ENCODE results near the gene TNFRSF25. TPM values are rescaled to one million over a fixed set of nuclear protein-coding genes. Genes with fewer than 3 reads are reported as not detected.
"Not testable (repeated sequence)": the region's sequence is repeated elsewhere in the genome, so short reads cannot be mapped to it uniquely, and the experiment has no call there.

Gene TNFRSF25
- total and polyA plus RNA-seq, 10 of the 15 experiments (the other 5 are each of a cell fraction or from before 2014, with no cell fraction given): 0.23 to 8.6 (median 0.46) TPM; not detected in 5

DNA sequence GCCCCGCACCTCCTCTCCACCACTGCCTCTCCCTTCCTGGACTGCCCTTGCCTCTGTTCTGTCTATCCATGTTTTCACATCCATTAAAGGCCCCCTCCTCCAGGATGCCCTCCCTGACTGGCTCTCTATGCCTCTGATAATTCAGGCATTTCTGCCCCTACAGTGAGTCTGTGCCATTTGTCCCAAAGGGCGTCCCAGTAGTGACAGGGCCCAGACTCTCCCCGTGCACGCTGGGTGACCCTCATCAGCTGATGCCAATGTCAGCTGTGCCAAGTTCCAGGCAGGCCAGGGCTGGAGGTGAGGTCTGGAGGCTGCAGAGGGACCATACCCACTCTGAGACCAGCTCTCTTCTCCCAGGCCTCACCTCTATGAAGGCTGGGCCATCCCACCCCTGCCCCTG is 28.7 kb upstream of the TNFRSF25 start (continued):
- TF ChIP-seq, protein P1, sequence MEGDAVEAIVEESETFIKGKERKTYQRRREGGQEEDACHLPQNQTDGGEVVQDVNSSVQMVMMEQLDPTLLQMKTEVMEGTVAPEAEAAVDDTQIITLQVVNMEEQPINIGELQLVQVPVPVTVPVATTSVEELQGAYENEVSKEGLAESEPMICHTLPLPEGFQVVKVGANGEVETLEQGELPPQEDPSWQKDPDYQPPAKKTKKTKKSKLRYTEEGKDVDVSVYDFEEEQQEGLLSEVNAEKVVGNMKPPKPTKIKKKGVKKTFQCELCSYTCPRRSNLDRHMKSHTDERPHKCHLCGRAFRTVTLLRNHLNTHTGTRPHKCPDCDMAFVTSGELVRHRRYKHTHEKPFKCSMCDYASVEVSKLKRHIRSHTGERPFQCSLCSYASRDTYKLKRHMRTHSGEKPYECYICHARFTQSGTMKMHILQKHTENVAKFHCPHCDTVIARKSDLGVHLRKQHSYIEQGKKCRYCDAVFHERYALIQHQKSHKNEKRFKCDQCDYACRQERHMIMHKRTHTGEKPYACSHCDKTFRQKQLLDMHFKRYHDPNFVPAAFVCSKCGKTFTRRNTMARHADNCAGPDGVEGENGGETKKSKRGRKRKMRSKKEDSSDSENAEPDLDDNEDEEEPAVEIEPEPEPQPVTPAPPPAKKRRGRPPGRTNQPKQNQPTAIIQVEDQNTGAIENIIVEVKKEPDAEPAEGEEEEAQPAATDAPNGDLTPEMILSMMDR (IDR thresholded peaks at IDR 0.05 in 2 of 3, conservative IDR thresholded peaks at IDR 0.05 in 1 of 3; ENCODE audit: control insufficient read depth in 2 of 3, extremely low read depth in 1 of 3, insufficient read depth in 1 of 3, low read depth in 3 of 3, low read length in 3 of 3): no peak

GRCh38 chr1:6493834-6494223 is 27.9 kb upstream of the TNFRSF25 start:
- intact Hi-C loops (cut with micrococcal nuclease; ENCODE audit: unreplicated experiment); ATAC-seq; H3K36me3 ChIP-seq (ENCODE audit: control insufficient read depth in 2 of 2, insufficient read depth in 2 of 2, low read length in 1 of 2); H3K79me2 ChIP-seq (ENCODE audit: control insufficient read depth, insufficient read depth, low read length); SMC1A ChIA-PET (ENCODE audit: uncharacterized antibody, unreplicated experiment); DNase-seq (ENCODE audit: low read depth, low spot score); H3K4me1 ChIP-seq (ENCODE audit: control insufficient read depth, insufficient read depth, low read length); BruUV-seq (replicated peaks); H3K4me2 ChIP-seq (ENCODE audit: control insufficient read depth, insufficient read depth); RAD21 ChIA-PET (ENCODE audit: unreplicated experiment); H2AFZ ChIP-seq (ENCODE audit: control insufficient read depth, low read depth, low read length); H3K4me3 ChIP-seq; FAIRE-seq; H3K27ac ChIP-seq (ENCODE audit: control insufficient read depth, insufficient read depth); H3K9ac ChIP-seq (ENCODE audit: control insufficient read depth, insufficient read depth, low read length); H3K27me3 ChIP-seq (replicated peaks in 1 of 2; ENCODE audit: control insufficient read depth in 2 of 2, insufficient read depth in 2 of 2, low read length in 1 of 2); H3K9me3 ChIP-seq (replicated peaks; ENCODE audit: control insufficient read depth, insufficient read depth, low read length); POLR2A ChIA-PET; H4K20me1 ChIP-seq (ENCODE audit: control insufficient read depth, insufficient read depth): not testable (repeated sequence)
- 21% methylated on average over 3 of the region's 4 CpGs for WGBS (ENCODE audit: insufficient coverage, insufficient replicate concordance, low lambda C conversion rate, missing lambda C conversion rate)
- in situ Hi-C loops (cut with MboI): loop anchor here (5.0 to 25.0 kb wide), 2 partner anchors 143 to 718 kb away; no protein-coding TSS in a partner anchor
- CTCF ChIA-PET: interaction anchor here (0.7 kb wide), 1 partner anchor 20 kb away, joined by 3 read pairs; no protein-coding TSS in a partner anchor

GRCh38 chr1:6491966-6492365 is 26.0 kb upstream of the TNFRSF25 start:
- ChIA-PET POLR2A (interaction anchor here (1.0 kb wide), 1 partner anchor 31 kb away, joined by 3 read pairs; no protein-coding TSS in a partner anchor), SMC1A (ENCODE audit: uncharacterized antibody, unreplicated experiment) (interaction anchor here (0.8 to 1.4 kb wide), 3 partner anchors 21 to 69 kb away, joined by 3 read pairs; no protein-coding TSS in a partner anchor), RAD21 (ENCODE audit: unreplicated experiment) (no interaction called here), CTCF (interaction anchor here (0.8 to 4.9 kb wide), 4 partner anchors 21 to 155 kb away, joined by 3 to 25 read pairs (median 3); no protein-coding TSS in a partner anchor)
- H3K27me3 ChIP-seq (replicated peaks in 1 of 2; ENCODE audit: control insufficient read depth in 2 of 2, insufficient read depth in 2 of 2, low read length in 1 of 2): peaks cover 0 to 4% of the 10 kb centered on the region in 2 experiments; a peak in 2 of 4 replicates
- no peaks in the 10 kb centered on the region for H3K9me3 ChIP-seq (replicated peaks; ENCODE audit: control insufficient read depth, insufficient read depth, low read length)
- no peak overlapping the region for H3K4me2 ChIP-seq (ENCODE audit: control insufficient read depth, insufficient read depth)
- WGBS (ENCODE audit: insufficient coverage, insufficient replicate concordance, low lambda C conversion rate, missing lambda C conversion rate): 63% methylated on average over 10 of the region's 10 CpGs
- no peak for FAIRE-seq
- no TSS peak for BruUV-seq (replicated peaks)
- no peak for ATAC-seq
- H4K20me1 ChIP-seq (ENCODE audit: control insufficient read depth, insufficient read depth): no peaks in the 10 kb centered on the region
- H3K4me3 ChIP-seq: no peak overlapping the region
- no peaks in the 10 kb centered on the region for H3K4me1 ChIP-seq (ENCODE audit: control insufficient read depth, insufficient read depth, low read length)
- in situ Hi-C loops (cut with MboI) (loop anchor here (5.0 to 25.0 kb wide), 2 partner anchors 145 to 720 kb away; no protein-coding TSS in a partner anchor), intact Hi-C loops (cut with micrococcal nuclease; ENCODE audit: unreplicated experiment) (no loop called here)
- no peak overlapping the region for H2AFZ ChIP-seq (ENCODE audit: control insufficient read depth, low read depth, low read length)
- H3K36me3 ChIP-seq (ENCODE audit: control insufficient read depth in 2 of 2, insufficient read depth in 2 of 2, low read length in 1 of 2): no peaks in the 10 kb centered on the region
- no peak overlapping the region for H3K9ac ChIP-seq (ENCODE audit: control insufficient read depth, insufficient read depth, low read length)
- no peak for DNase-seq (ENCODE audit: low read depth, low spot score)
- H3K79me2 ChIP-seq (ENCODE audit: control insufficient read depth, insufficient read depth, low read length): no peaks in the 10 kb centered on the region
- no peak overlapping the region for H3K27ac ChIP-seq (ENCODE audit: control insufficient read depth, insufficient read depth)
- TF ChIP-seq LARP7 (IDR thresholded peaks at IDR 0.05) (no peak), PML (IDR thresholded peaks at IDR 0.05; ENCODE audit: low read length) (no peak), USF1 (IDR thresholded peaks at IDR 0.05; ENCODE audit: borderline replicate concordance, extremely low read length, insufficient read depth, low read depth, low read length) (no peak), ZNF622 (IDR thresholded peaks at IDR 0.05) (no peak), MXI1 (IDR thresholded peaks at IDR 0.05; ENCODE audit: low read depth, low read length) (no peak), PAX5 (IDR thresholded peaks at IDR 0.05; ENCODE audit: borderline replicate concordance, low read depth, low read length) (no peak), NBN (IDR thresholded peaks at IDR 0.05) (no peak), HDGF (IDR thresholded peaks at IDR 0.05) (no peak), MEF2A (IDR thresholded peaks at IDR 0.05; ENCODE audit: insufficient read depth, low read depth, low read length) (no peak)
- TF ChIP-seq, protein P1 (IDR thresholded peaks at IDR 0.05 in 2 of 3, conservative IDR thresholded peaks at IDR 0.05 in 1 of 3; ENCODE audit: control insufficient read depth in 2 of 3, extremely low read depth in 1 of 3, insufficient read depth in 1 of 3, low read depth in 3 of 3, low read length in 3 of 3): no peak
